GM12878 (cell line): Measurements from ENCODE around the gene HDAC7. TPM values are rescaled to one million over a fixed set of nuclear protein-coding genes. Genes with fewer than 3 reads are reported as not detected.

Experiments
- ATAC-seq: fragments of 200-7000 bp; cut with Tn5 transposase; 3 replicates; pipeline ENCODE4 v1.9.1; 2020; ENCODE audit warnings: mild to moderate bottlenecking, moderate library complexity
- BruUV-seq: library from RNA; stranded (reverse); fragments of 400-500 nt; replicated peaks from 2 replicates; lab custom pipeline; 2021; lab: Mats Ljungman, UMichigan
- CTCF ChIA-PET: fragments of 300-600 bp; sonication (Branson Sonifier 250); formaldehyde crosslinking; extraction: SDS; loops from one replicate; lab custom pipeline; 2021; ENCODE audit warnings: inconsistent platforms; lab: Yijun Ruan, JAX
- POLR2A ChIA-PET: fragments of 350-600 bp; formaldehyde crosslinking; extraction: SDS; loops from one replicate; lab custom pipeline; 2021; ENCODE audit warnings: inconsistent platforms; lab: Charles Lee
- RAD21 ChIA-PET: fragments of 300-600 bp; sonication (Branson Sonifier 250); formaldehyde crosslinking; loops from one replicate; lab custom pipeline; 2023; ENCODE audit warnings: antibody characterized with exemption; ENCODE audit not compliant: unreplicated experiment; lab: Charles Lee
- SMC1A ChIA-PET: fragments of 300-600 bp; sonication (Branson Sonifier 250); formaldehyde crosslinking; loops from one replicate; lab custom pipeline; 2023; ENCODE audit not compliant: unreplicated experiment, uncharacterized antibody; lab: Charles Lee
- DNase-seq: peaks from one replicate; pipeline ENCODE4 v3.0.0-alpha.2; 2011; ENCODE audit warnings: low read depth, low spot score
- FAIRE-seq: peaks from 3 replicates; lab custom pipeline; 2011; peaks lifted over from hg19 to GRCh38; lab: Jason Lieb, UNC
- H2AFZ ChIP-seq: 2 replicates; pipeline ENCODE4 v1.6.0; 2011; ENCODE audit warnings: low read depth, low read length, control low read depth; ENCODE audit not compliant: control insufficient read depth
- H3K27ac ChIP-seq: 2 replicates; pipeline ENCODE4 v1.5.1; 2011; ENCODE audit warnings: control low read depth; ENCODE audit not compliant: control insufficient read depth, insufficient read depth
- H3K27me3 ChIP-seq, 2 experiments: replicated peaks in 1 of 2; 2 replicates each; pipeline versions ENCODE4 v1.6.0 to v1.6.1; 2011; ENCODE audit warnings: low read length in 1 of 2; ENCODE audit not compliant: control insufficient read depth in 2 of 2, insufficient read depth in 2 of 2
- H3K36me3 ChIP-seq, 2 experiments: 2 replicates each; pipeline ENCODE4 v1.5.1; 2011; ENCODE audit warnings: low read length in 1 of 2; ENCODE audit not compliant: control insufficient read depth in 2 of 2, insufficient read depth in 2 of 2
- H3K4me1 ChIP-seq: 2 replicates; pipeline ENCODE4 v1.6.1; 2011; ENCODE audit warnings: mild to moderate bottlenecking, low read length, moderate library complexity, mixed read lengths; ENCODE audit not compliant: control insufficient read depth, insufficient read depth
- H3K4me2 ChIP-seq: 2 replicates; pipeline ENCODE4 v1.6.0; 2011; ENCODE audit warnings: control low read depth; ENCODE audit not compliant: control insufficient read depth, insufficient read depth
- H3K4me3 ChIP-seq: fragments of 200-600 bp; sonication (generic); 2 replicates; pipeline ENCODE4 v1.5.1; 2016
- H3K79me2 ChIP-seq: 2 replicates; pipeline ENCODE4 v1.6.0; 2011; ENCODE audit warnings: low read length; ENCODE audit not compliant: control insufficient read depth, insufficient read depth
- H3K9ac ChIP-seq: 2 replicates; pipeline ENCODE4 v1.8.0; 2011; ENCODE audit warnings: low read length, control low read depth, mixed read lengths; ENCODE audit not compliant: control insufficient read depth, insufficient read depth
- H3K9me3 ChIP-seq: replicated peaks from 3 replicates; pipeline ENCODE4 v1.5.1; 2011; ENCODE audit warnings: mild to moderate bottlenecking, low read length; ENCODE audit not compliant: control insufficient read depth, insufficient read depth
- H4K20me1 ChIP-seq: 2 replicates; pipeline ENCODE4 v1.6.0; 2011; ENCODE audit not compliant: control insufficient read depth, insufficient read depth
- ELK1 ChIP-seq: IDR thresholded peaks from 2 replicates; pipeline ENCODE4 v1.6.1; 2012; ENCODE audit warnings: low read depth, low read length, improper control_type of control experiment
- FOXK2 ChIP-seq: fragments of 450-650 bp; IDR thresholded peaks from 2 replicates; pipeline ENCODE4 v1.6.1; 2017; ENCODE audit warnings: mild to moderate bottlenecking, moderate library complexity
- IKZF1 ChIP-seq: fragments of 450-650 bp; conservative IDR thresholded peaks from 2 replicates; pipeline ENCODE4 v1.6.1; 2017; ENCODE audit warnings: antibody characterized with exemption, mild to moderate bottlenecking
- KLF5 ChIP-seq: fragments of 450-650 bp; IDR thresholded peaks from 2 replicates; pipeline ENCODE4 v1.6.1; 2014; ENCODE audit warnings: mild to moderate bottlenecking; ENCODE audit not compliant: partially characterized antibody
- MEF2A ChIP-seq: IDR thresholded peaks from 2 replicates; pipeline ENCODE4 v1.6.1; 2011; ENCODE audit warnings: low read depth, mild to moderate bottlenecking, low read length, moderate library complexity; ENCODE audit not compliant: insufficient read depth
- MTA2 ChIP-seq: fragments of 450-650 bp; IDR thresholded peaks from 2 replicates; pipeline ENCODE4 v1.6.1; 2016; ENCODE audit warnings: low read depth, mild to moderate bottlenecking, moderate library complexity
- MXI1 ChIP-seq: fragments of 150-350 bp; IDR thresholded peaks from 2 replicates; pipeline ENCODE4 v1.6.1; 2011; ENCODE audit warnings: low read depth, mild to moderate bottlenecking, inconsistent platforms, low read length, improper control_type of control experiment
- MYB ChIP-seq: fragments of 150-350 bp; IDR thresholded peaks from 2 replicates; pipeline ENCODE4 v1.6.1; 2014; ENCODE audit warnings: mild to moderate bottlenecking, low read depth, low read length, borderline replicate concordance
- RAD21 ChIP-seq: IDR thresholded peaks from 2 replicates; pipeline ENCODE4 v1.6.1; 2011; ENCODE audit warnings: mild to moderate bottlenecking, low read depth, low read length, moderate library complexity; ENCODE audit not compliant: insufficient read depth
- SKIL ChIP-seq: fragments of 450-650 bp; IDR thresholded peaks from 2 replicates; pipeline ENCODE4 v1.6.1; 2017; ENCODE audit warnings: mild to moderate bottlenecking, low read depth, inconsistent platforms; ENCODE audit not compliant: poor library complexity, severe bottlenecking
- STAT3 ChIP-seq: IDR thresholded peaks from 2 replicates; pipeline ENCODE4 v1.6.1; 2011; ENCODE audit warnings: low read depth, low read length, improper control_type of control experiment
- ZNF217 ChIP-seq: fragments of 450-650 bp; IDR thresholded peaks from 2 replicates; pipeline ENCODE4 v1.6.1; 2017; ENCODE audit warnings: antibody characterized with exemption, mild to moderate bottlenecking
- ZZZ3 ChIP-seq: IDR thresholded peaks from 2 replicates; pipeline ENCODE4 v1.6.1; 2011; ENCODE audit warnings: low read depth; ENCODE audit not compliant: control insufficient read depth, insufficient read length
- WGBS: methylation state at CpG from one replicate; pipeline ENCODE4 v1.1.6; 2016; ENCODE audit warnings: low lambda C conversion rate; ENCODE audit not compliant: insufficient replicate concordance, insufficient coverage; ENCODE audit errors: missing lambda C conversion rate; 5-methylcytosine and 5-hydroxymethylcytosine counted together
- in situ Hi-C: fragments of 300-500 bp; cut with MboI; formaldehyde crosslinking; loops from 9 replicates; pipeline ENCODE4 v1.14.3; 2018; ENCODE audit warnings: mixed read lengths
- intact Hi-C: fragments of 100-400 bp; cut with micrococcal nuclease; formaldehyde crosslinking; loops from one replicate; pipeline ENCODE4 v1.14.2; 2022; ENCODE audit not compliant: unreplicated experiment
- polyA plus RNA-seq, 11 experiments: library from polyadenylated mRNA; depleted of rRNA in 4 of 11; unstranded in 6 of 11; stranded (reverse) in 5 of 11; fragments of >200 nt; fragmentation: Nextera tagmentation in 4 of 11; fragmentation: Illumina TruSeq in 1 of 11; extraction: Ambion mirVana in 4 of 11; extraction: Trizol in 1 of 11; gene quantifications; 1 replicate in 1 of 11; 2 replicates in 10 of 11; pipeline versions ENCODE4 v1.2.1 to v1.2.3, GENCODE V29; 2011 to 2016; ENCODE audit warnings: inconsistent platforms in 2 of 11, missing spikeins in 2 of 11, low read depth in 1 of 11
- total RNA-seq, 4 experiments: library from RNA; depleted of rRNA in 3 of 4; stranded (reverse); fragments of >200 nt in 3 of 4; fragmentation: Illumina TruSeq in 1 of 4; extraction: Trizol in 1 of 4; gene quantifications; 2 replicates each; pipeline versions ENCODE4 v1.2.1 to v1.2.3, GENCODE V29; 2013 to 2021

The HDAC7 gene
- total and polyA plus RNA-seq, 10 of the 15 experiments (the other 5 are each of a cell fraction or from before 2014, with no cell fraction given): 0.47 to 18.3 (median 5.4) TPM

GRCh38 chr12:47837190-47838171, 17.8 kb upstream of the HDAC7 start (continued):
- TF ChIP-seq ZZZ3: no peak
- TF ChIP-seq MTA2: no peak
- TF ChIP-seq ELK1: peak; percentile 44; the same call in 1 of the 2 replicates
- no peak for TF ChIP-seq MEF2A
- TF ChIP-seq MXI1: no peak; the same call in 1 of the 2 replicates

GRCh38 chr12:47835831-47836155, 16.1 kb upstream of the HDAC7 start:
- H3K4me1 ChIP-seq: peaks cover 54% of the 10 kb centered on the region
- no peaks in the 10 kb centered on the region for H3K9me3 ChIP-seq
- no peak overlapping the region for H2AFZ ChIP-seq
- H3K79me2 ChIP-seq: no peaks in the 10 kb centered on the region
- H4K20me1 ChIP-seq: no peaks in the 10 kb centered on the region
- intact Hi-C loops: loop anchor here (5.0 kb wide), 2 partner anchors 58 to 183 kb away; no protein-coding TSS in a partner anchor
- TF ChIP-seq MYB (no peak), STAT3 (no peak), SKIL (no peak), KLF5 (no peak), ZNF217 (no peak), RAD21 (no peak), FOXK2 (no peak), IKZF1 (no peak)
- no peak for FAIRE-seq
- ChIA-PET CTCF (interaction anchor here (0.6 to 14.0 kb wide), 13 partner anchors 9 to 325 kb away, joined by 3 to 215 read pairs (median 35); partner anchors contain the start of genes HDAC7, RAPGEF3 and SLC48A1), POLR2A (interaction anchor here (2.2 to 5.4 kb wide), 2 partner anchors 23 to 28 kb away, joined by 9 to 46 read pairs; no protein-coding TSS in a partner anchor), RAD21 (interaction anchor here (0.7 to 12.6 kb wide), 12 partner anchors 17 to 95 kb away, joined by 3 to 202 read pairs (median 6); partner anchors contain the start of gene HDAC7), SMC1A (interaction anchor here (0.7 to 5.4 kb wide), 20 partner anchors 9 to 120 kb away, joined by 3 to 43 read pairs (median 4); partner anchors contain the start of gene HDAC7)
- no peak for DNase-seq
- 93% methylated on average over 3 of the region's 3 CpGs for WGBS
- no peaks in the 10 kb centered on the region; a peak in 1 of 4 replicates for H3K27me3 ChIP-seq
- H3K27ac ChIP-seq: no peak overlapping the region; the same call in 1 of the 2 replicates
- no peaks in the 10 kb centered on the region for H3K36me3 ChIP-seq
- H3K4me2 ChIP-seq: no peak overlapping the region
- no peak overlapping the region for H3K4me3 ChIP-seq
- in situ Hi-C loops: loop anchor here (5.0 kb wide), 1 partner anchor 123 kb away; no protein-coding TSS in a partner anchor
- no peak overlapping the region for H3K9ac ChIP-seq
- BruUV-seq: no TSS peak
- no peak for ATAC-seq
